Ascending aorta (tissue), 2 donors: Measurements from ENCODE around the gene AQP2. TPM values are rescaled to one million over a fixed set of nuclear protein-coding genes. Genes with fewer than 3 reads are reported as not detected.

ENCODE experiments used
- DNase-seq, 2 donors: peaks; one replicate each; pipeline ENCODE4 v3.0.0-alpha.2; 2019; ENCODE audit warnings: low spot score in 2 of 2
- H3K27ac ChIP-seq, 2 donors: fragments of 200-600 bp; sonication (generic); one replicate each; pipeline ENCODE4 v1.5.1; 2016 to 2017; ENCODE audit warnings: mild to moderate bottlenecking in 1 of 2
- H3K27me3 ChIP-seq: fragments of 200-600 bp; sonication (generic); one replicate; pipeline ENCODE4 v1.5.1; 2017
- H3K36me3 ChIP-seq, 2 donors: fragments of 200-600 bp; sonication (generic); one replicate each; pipeline ENCODE4 v1.5.1; 2016
- H3K4me1 ChIP-seq, 2 donors: fragments of 200-600 bp; sonication (generic); one replicate each; pipeline ENCODE4 v1.5.1; 2016 to 2017; ENCODE audit warnings: mild to moderate bottlenecking in 1 of 2
- H3K4me3 ChIP-seq, 2 donors: fragments of 200-600 bp; sonication (generic); one replicate each; pipeline ENCODE4 v1.5.1; 2016 to 2017; ENCODE audit warnings: mild to moderate bottlenecking in 1 of 2
- H3K9me3 ChIP-seq, 2 donors: fragments of 200-600 bp; sonication (generic); one replicate each; pipeline ENCODE4 v1.5.1; 2016
- CTCF ChIP-seq, 3 experiments: fragments of 200-600 bp in 2 of 3; fragments of 450-650 bp in 1 of 3; sonication (generic) in 2 of 3; IDR thresholded peaks; one replicate each; pipeline ENCODE4 v1.5.1; 2016 to 2019; ENCODE audit warnings: antibody characterized with exemption in 3 of 3, mild to moderate bottlenecking in 1 of 3, moderate library complexity in 1 of 3
- intact Hi-C: fragments of 100-400 bp; cut with DNase I; formaldehyde crosslinking; loops from one replicate; pipeline ENCODE4 v1.15.1; 2023
- total RNA-seq: library from RNA; depleted of rRNA; stranded (reverse); fragments of >200 nt; gene quantifications from one replicate; pipeline ENCODE4 v1.1.0, GENCODE V29; 2016

AQP2 gene
- total RNA-seq, 1 donor from 2014 or later, result not detected

GRCh38 chr12:49969027-49969426, 18.5 kb downstream of the AQP2 start:
- TF ChIP-seq CTCF (IDR thresholded peaks at IDR 0.05), result no peak
- Histone ChIP-seq H3K27ac (no peak overlapping the region), H3K9me3 (no peaks in the 10 kb centered on the region), H3K4me1 (peaks cover 0 to 10% of the 10 kb centered on the region in 2 donors), H3K27me3 (no peaks in the 10 kb centered on the region), H3K36me3 (no peaks in the 10 kb centered on the region), H3K4me3 (no peak overlapping the region)
- intact Hi-C loops, result loop anchor here (10.0 kb wide), 1 partner anchor 196 kb away; the partner anchor contains the start of gene CERS5
- DNase-seq, result no peak

GRCh38 chr12:49969651-49970429, 19.3 kb downstream of the AQP2 start:
- Histone ChIP-seq H3K4me1 (peaks cover 0 to 16% of the 10 kb centered on the region in 2 donors), H3K27ac (no peak overlapping the region), H3K36me3 (no peaks in the 10 kb centered on the region), H3K27me3 (no peaks in the 10 kb centered on the region), H3K4me3 (no peak overlapping the region), H3K9me3 (no peaks in the 10 kb centered on the region)
- intact Hi-C loops, result loop anchor here (10.0 kb wide), 1 partner anchor 195 kb away; the partner anchor contains the start of gene CERS5
- DNase-seq, result no peak
- TF ChIP-seq CTCF (IDR thresholded peaks at IDR 0.05), result no peak

- Histone ChIP-seq H3K36me3 (no peaks in the 10 kb centered on the region), H3K4me1 (peaks cover 0 to 23% of the 10 kb centered on the region in 2 donors), H3K27me3 (no peaks in the 10 kb centered on the region), H3K4me3 (no peak overlapping the region), H3K9me3 (no peaks in the 10 kb centered on the region), H3K27ac (no peak overlapping the region)
- TF ChIP-seq CTCF (IDR thresholded peaks at IDR 0.05), result no peak
- no peak for DNase-seq
- intact Hi-C loops, result no loop called here
Observed at GRCh38 chr12:49970658-49971057, 20.1 kb downstream of the AQP2 start.

GRCh38 chr12:49971141-49971540, 20.6 kb downstream of the AQP2 start:
- intact Hi-C loops, result no loop called here
- TF ChIP-seq CTCF (IDR thresholded peaks at IDR 0.05), result no peak
- no peak for DNase-seq
- no peaks in the 10 kb centered on the region for H3K9me3 ChIP-seq
- peaks cover 0 to 23% of the 10 kb centered on the region in 2 donors for H3K4me1 ChIP-seq
- H3K4me3 ChIP-seq, result no peak overlapping the region
- no peaks in the 10 kb centered on the region for H3K36me3 ChIP-seq
- no peaks in the 10 kb centered on the region for H3K27me3 ChIP-seq
- H3K27ac ChIP-seq, result no peak overlapping the region

- H3K27ac ChIP-seq, result no peak overlapping the region
- no peak overlapping the region for H3K4me3 ChIP-seq
- intact Hi-C loops, result no loop called here
- H3K4me1 ChIP-seq, result peaks cover 0 to 22% of the 10 kb centered on the region in 2 donors
- H3K9me3 ChIP-seq, result no peaks in the 10 kb centered on the region
- DNase-seq, result no peak
- TF ChIP-seq CTCF (IDR thresholded peaks at IDR 0.05), result no peak
- no peaks in the 10 kb centered on the region for H3K36me3 ChIP-seq
- H3K27me3 ChIP-seq, result no peaks in the 10 kb centered on the region
Observed at GRCh38 chr12:49972129-49972528, 21.6 kb downstream of the AQP2 start.
